H1 (cell line): Measurements from ENCODE around the gene GLMP.

Source experiments
- CHD7 ChIP-seq: fragments of 300-600 bp; sonication (generic); IDR thresholded peaks from 2 replicates; pipeline ENCODE4 v1.7.1; 2012; ENCODE audit warnings: low read length, moderate library complexity, mild to moderate bottlenecking, inconsistent platforms; ENCODE audit not compliant: insufficient replicate concordance
- EGR1 ChIP-seq: IDR thresholded peaks from 2 replicates; pipeline ENCODE4 v1.6.1; 2011; ENCODE audit warnings: low read depth, low read length, borderline replicate concordance
- RAD21 ChIP-seq, 2 experiments: IDR thresholded peaks in 1 of 2; conservative IDR thresholded peaks in 1 of 2; 2 replicates each; pipeline ENCODE4 v1.6.1; 2011; ENCODE audit warnings: low read depth in 2 of 2, low read length in 2 of 2, improper control_type of control experiment in 1 of 2, inconsistent platforms in 1 of 2, mild to moderate bottlenecking in 1 of 2, moderate library complexity in 1 of 2
- RBBP5 ChIP-seq: IDR thresholded peaks from 2 replicates; pipeline ENCODE4 v1.7.1; 2012; ENCODE audit warnings: low read depth, mild to moderate bottlenecking, inconsistent platforms, low read length, moderate library complexity, borderline replicate concordance
- TF ChIP-seq, protein P1 (sequence below): IDR thresholded peaks from 2 replicates; pipeline ENCODE4 v1.6.1; 2012; ENCODE audit warnings: low read length, inconsistent platforms
- TF ChIP-seq, protein P2 (sequence below), 3 experiments: IDR thresholded peaks; 1 replicate in 2 of 3; 2 replicates in 1 of 3; pipeline versions ENCODE4 v1.5.1 to v1.6.1; 2011; ENCODE audit warnings: low read length in 3 of 3, mild to moderate bottlenecking in 3 of 3, inconsistent platforms in 2 of 3, low read depth in 1 of 3, moderate library complexity in 1 of 3; ENCODE audit not compliant: insufficient read depth in 1 of 3; ENCODE audit errors: control extremely low read depth in 1 of 3

GRCh38 chr1:156263288-156263655 lies 32.2 kb downstream of the GLMP start:
- TF ChIP-seq RBBP5 (no peak), RAD21 (IDR thresholded peaks at IDR 0.05 in 1 of 2, conservative IDR thresholded peaks at IDR 0.05 in 1 of 2; ENCODE audit: low read depth in 2 of 2, low read length in 2 of 2) (no peak), EGR1 (no peak), CHD7 (no peak)
- TF ChIP-seq, protein P1, sequence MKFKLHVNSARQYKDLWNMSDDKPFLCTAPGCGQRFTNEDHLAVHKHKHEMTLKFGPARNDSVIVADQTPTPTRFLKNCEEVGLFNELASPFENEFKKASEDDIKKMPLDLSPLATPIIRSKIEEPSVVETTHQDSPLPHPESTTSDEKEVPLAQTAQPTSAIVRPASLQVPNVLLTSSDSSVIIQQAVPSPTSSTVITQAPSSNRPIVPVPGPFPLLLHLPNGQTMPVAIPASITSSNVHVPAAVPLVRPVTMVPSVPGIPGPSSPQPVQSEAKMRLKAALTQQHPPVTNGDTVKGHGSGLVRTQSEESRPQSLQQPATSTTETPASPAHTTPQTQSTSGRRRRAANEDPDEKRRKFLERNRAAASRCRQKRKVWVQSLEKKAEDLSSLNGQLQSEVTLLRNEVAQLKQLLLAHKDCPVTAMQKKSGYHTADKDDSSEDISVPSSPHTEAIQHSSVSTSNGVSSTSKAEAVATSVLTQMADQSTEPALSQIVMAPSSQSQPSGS, result no peak
- TF ChIP-seq, protein P2, sequence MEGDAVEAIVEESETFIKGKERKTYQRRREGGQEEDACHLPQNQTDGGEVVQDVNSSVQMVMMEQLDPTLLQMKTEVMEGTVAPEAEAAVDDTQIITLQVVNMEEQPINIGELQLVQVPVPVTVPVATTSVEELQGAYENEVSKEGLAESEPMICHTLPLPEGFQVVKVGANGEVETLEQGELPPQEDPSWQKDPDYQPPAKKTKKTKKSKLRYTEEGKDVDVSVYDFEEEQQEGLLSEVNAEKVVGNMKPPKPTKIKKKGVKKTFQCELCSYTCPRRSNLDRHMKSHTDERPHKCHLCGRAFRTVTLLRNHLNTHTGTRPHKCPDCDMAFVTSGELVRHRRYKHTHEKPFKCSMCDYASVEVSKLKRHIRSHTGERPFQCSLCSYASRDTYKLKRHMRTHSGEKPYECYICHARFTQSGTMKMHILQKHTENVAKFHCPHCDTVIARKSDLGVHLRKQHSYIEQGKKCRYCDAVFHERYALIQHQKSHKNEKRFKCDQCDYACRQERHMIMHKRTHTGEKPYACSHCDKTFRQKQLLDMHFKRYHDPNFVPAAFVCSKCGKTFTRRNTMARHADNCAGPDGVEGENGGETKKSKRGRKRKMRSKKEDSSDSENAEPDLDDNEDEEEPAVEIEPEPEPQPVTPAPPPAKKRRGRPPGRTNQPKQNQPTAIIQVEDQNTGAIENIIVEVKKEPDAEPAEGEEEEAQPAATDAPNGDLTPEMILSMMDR (IDR thresholded peaks at IDR 0.05; ENCODE audit: control extremely low read depth in 1 of 3, insufficient read depth in 1 of 3, low read depth in 1 of 3, low read length in 3 of 3), result no peak
